Activated CD4-positive, CD25-positive, alpha-beta regulatory T cell treated with anti-CD3 and anti-CD28 coated beads, Interleukin-2, amount 50 U/mL, for 24 hours (primary cell): ENCODE measurements around the gene DLG2.
"Not testable (repeated sequence)": the region's sequence is repeated elsewhere in the genome, so short reads cannot be mapped to it uniquely, and the experiment has no call there.

Experiments used
- ATAC-seq, 2 donors: fragments of 150-1000 bp; cut with Tn5 transposase; one replicate each; pipeline ENCODE4 v1.10.0; 2021; ENCODE audit warnings: mild to moderate bottlenecking in 1 of 2, moderate library complexity in 1 of 2

Gene DLG2

GRCh38 chr11:85095239-85095638, 531.9 kb downstream of the DLG2 start:
- ATAC-seq, result no peak

GRCh38 chr11:85094795-85095194, 532.3 kb downstream of the DLG2 start:
- ATAC-seq, result no peak

GRCh38 chr11:85089654-85090053, 537.5 kb downstream of the DLG2 start:
- no peak for ATAC-seq

GRCh38 chr11:85088286-85088685, 538.9 kb downstream of the DLG2 start:
- no peak for ATAC-seq

GRCh38 chr11:85086504-85087284, 540.5 kb downstream of the DLG2 start:
- ATAC-seq, result no peak

- no peak for ATAC-seq
Observed at GRCh38 chr11:85076535-85077330, 550.4 kb downstream of the DLG2 start.

GRCh38 chr11:85062659-85063058, 564.5 kb downstream of the DLG2 start:
- no peak for ATAC-seq

- no peak for ATAC-seq
Observed at GRCh38 chr11:85052636-85053035, 574.5 kb downstream of the DLG2 start.

GRCh38 chr11:85048801-85049200, 578.3 kb downstream of the DLG2 start:
- ATAC-seq, result no peak

GRCh38 chr11:85045716-85046115, 581.4 kb downstream of the DLG2 start:
- no peak for ATAC-seq

- no peak for ATAC-seq
Observed at GRCh38 chr11:85044911-85045310, 582.2 kb downstream of the DLG2 start.

- ATAC-seq, result no peak
Observed at GRCh38 chr11:85042361-85042760, 584.8 kb downstream of the DLG2 start.

- no peak for ATAC-seq
Observed at GRCh38 chr11:85040166-85040565, 587.0 kb downstream of the DLG2 start.

GRCh38 chr11:85029964-85030363, 597.2 kb downstream of the DLG2 start:
- ATAC-seq, result no peak

GRCh38 chr11:85028329-85029101, 598.6 kb downstream of the DLG2 start:
- no peak for ATAC-seq

GRCh38 chr11:85027346-85027745, 599.8 kb downstream of the DLG2 start:
- ATAC-seq, result no peak

GRCh38 chr11:85021058-85021457, 606.1 kb downstream of the DLG2 start:
- ATAC-seq, result no peak

- ATAC-seq, result no peak
Observed at GRCh38 chr11:84993386-84993785, 633.8 kb downstream of the DLG2 start.

GRCh38 chr11:84990141-84990540, 637.0 kb downstream of the DLG2 start:
- no peak for ATAC-seq

GRCh38 chr11:84987686-84988187, 639.4 kb downstream of the DLG2 start:
- not testable (repeated sequence) for ATAC-seq

GRCh38 chr11:84981301-84981700, 645.8 kb downstream of the DLG2 start:
- no peak for ATAC-seq

- ATAC-seq, result no peak
Observed at GRCh38 chr11:84969103-84969502, 658.0 kb downstream of the DLG2 start.

- ATAC-seq, result no peak
Observed at GRCh38 chr11:84965484-84965883, 661.7 kb downstream of the DLG2 start.
